ENCODE results near the gene CISH.

DNA sequence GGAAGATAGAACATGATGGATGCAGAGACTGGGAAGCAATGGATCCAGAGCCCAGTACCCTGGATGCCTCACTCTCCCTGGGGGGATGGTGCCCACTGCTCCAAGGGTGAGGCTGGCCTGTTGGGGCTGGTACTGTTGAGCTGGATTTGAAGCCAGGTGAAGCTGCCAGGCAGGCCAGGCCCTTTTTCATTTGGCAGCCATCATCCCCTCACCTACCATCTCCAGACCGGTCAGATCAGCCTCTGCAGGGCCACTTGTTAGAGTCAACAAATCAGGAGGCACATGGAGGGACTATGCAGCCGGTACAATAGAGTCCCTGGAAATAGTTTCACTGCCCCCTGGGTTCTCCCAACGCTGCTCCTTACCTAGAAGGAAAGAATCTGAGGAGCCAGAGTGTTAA lies 11.3 kb upstream of the CISH start:
- TF ChIP-seq, protein P1, sequence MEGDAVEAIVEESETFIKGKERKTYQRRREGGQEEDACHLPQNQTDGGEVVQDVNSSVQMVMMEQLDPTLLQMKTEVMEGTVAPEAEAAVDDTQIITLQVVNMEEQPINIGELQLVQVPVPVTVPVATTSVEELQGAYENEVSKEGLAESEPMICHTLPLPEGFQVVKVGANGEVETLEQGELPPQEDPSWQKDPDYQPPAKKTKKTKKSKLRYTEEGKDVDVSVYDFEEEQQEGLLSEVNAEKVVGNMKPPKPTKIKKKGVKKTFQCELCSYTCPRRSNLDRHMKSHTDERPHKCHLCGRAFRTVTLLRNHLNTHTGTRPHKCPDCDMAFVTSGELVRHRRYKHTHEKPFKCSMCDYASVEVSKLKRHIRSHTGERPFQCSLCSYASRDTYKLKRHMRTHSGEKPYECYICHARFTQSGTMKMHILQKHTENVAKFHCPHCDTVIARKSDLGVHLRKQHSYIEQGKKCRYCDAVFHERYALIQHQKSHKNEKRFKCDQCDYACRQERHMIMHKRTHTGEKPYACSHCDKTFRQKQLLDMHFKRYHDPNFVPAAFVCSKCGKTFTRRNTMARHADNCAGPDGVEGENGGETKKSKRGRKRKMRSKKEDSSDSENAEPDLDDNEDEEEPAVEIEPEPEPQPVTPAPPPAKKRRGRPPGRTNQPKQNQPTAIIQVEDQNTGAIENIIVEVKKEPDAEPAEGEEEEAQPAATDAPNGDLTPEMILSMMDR (IDR thresholded peaks at IDR 0.05), result no peak
- TF ChIP-seq POLR2A (IDR thresholded peaks at IDR 0.05) (no peak), EP300 (IDR thresholded peaks at IDR 0.05) (no peak)

Measured in ovary (tissue), 3 donors.